ENCODE data around the gene MEIKIN.

GRCh38 chr5:131906668-131907067, 38.8 kb downstream of the MEIKIN start:
- TF ChIP-seq EZH2 (IDR thresholded peaks at IDR 0.05; ENCODE audit: borderline replicate concordance, low read depth, low read length, severe bottlenecking) (no peak), CTCF (IDR thresholded peaks at IDR 0.05; ENCODE audit: borderline replicate concordance, extremely low read depth, low read length, poor library complexity, severe bottlenecking) (no peak)

Measured in DND-41 (cell line).